Muscle of arm (tissue), 12 donors: ENCODE measurements around the gene CLEC10A. TPM values are rescaled to one million over a fixed set of nuclear protein-coding genes. Genes with fewer than 3 reads are reported as not detected.
"Not testable (repeated sequence)": the region's sequence is repeated elsewhere in the genome, so short reads cannot be mapped to it uniquely, and the experiment has no call there.

Source experiments
- DNase-seq: peaks from one replicate; pipeline ENCODE4 v3.0.0-alpha.2; 2013
- polyA plus RNA-seq, 12 donors: library from polyadenylated mRNA; unstranded; fragments of 120-200 nt; gene quantifications; one replicate each; pipeline ENCODE4 v1.2.1, GENCODE V29; 2013; ENCODE audit not compliant: insufficient read length in 12 of 12

Gene CLEC10A
- polyA plus RNA-seq, 12 donors = 1.1 to 4.4 (median 1.5) TPM; not detected in 2

- no peak for DNase-seq
These were observed 2.0 kb downstream of the CLEC10A start for GRCh38 chr17:7077911-7078546.

DNA sequence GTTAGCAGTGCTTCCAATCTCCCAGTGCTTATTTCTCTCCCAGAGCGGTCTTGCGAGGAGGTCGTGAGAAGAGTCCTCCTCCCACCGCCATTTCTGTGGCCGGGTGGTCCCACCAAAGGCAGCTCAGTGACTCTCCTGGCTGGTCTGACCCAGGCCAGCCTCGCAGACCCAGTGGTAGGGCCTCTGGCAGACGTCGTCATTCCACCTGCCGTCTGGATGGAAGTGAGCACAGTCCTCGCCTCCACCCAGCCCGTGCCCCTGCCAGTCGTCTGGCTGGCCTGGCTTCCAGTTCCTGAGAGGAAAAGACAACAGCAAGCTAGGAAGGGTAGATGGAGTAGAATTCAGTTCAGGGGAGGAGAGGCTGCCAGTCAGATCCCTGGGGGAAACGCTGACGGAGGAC is 5.1 kb downstream of the CLEC10A start:
- no peak for DNase-seq

- no peak for DNase-seq
These were observed 7.6 kb downstream of the CLEC10A start for GRCh38 chr17:7072406-7072805.

DNA sequence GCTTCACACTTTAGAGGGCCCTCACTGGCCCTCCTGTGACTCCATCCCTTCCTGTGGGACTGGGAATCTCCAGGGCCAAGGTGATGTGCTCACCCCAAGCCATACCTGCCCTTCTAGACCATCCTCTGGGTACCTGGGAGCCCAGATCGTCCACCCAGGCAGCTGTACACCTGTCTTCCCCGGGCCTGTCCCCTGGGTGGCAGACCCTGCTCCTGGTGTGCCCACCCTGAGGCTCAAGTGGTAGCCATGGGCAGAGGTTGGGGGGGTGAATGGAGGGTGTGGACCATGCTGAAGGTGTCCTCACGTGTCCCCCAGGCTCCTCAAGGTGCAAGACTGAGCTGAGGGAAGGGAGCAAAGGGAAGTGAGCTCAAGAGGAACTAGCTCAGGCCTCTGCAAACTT is 9.3 kb downstream of the CLEC10A start:
- no peak for DNase-seq

DNA sequence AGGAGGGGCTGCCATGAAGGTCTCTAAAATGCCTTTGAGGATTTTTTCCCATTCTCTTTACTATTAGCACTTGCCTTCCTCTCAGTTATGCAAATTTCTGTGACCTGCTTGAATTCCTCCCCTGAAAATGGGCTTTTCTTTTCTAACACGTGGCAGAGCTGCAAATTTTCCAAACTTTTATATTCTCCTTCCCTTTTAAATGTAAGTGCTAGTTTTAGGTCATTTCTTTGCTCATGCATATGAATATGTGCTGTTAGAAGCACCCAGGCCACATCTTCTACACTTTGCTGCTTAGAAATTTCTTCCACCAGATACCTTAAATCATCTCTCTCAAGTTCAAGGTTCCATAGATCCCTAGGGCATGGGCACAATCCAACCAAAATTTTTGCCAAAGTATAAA is 11.8 kb downstream of the CLEC10A start:
- DNase-seq = no peak

DNA sequence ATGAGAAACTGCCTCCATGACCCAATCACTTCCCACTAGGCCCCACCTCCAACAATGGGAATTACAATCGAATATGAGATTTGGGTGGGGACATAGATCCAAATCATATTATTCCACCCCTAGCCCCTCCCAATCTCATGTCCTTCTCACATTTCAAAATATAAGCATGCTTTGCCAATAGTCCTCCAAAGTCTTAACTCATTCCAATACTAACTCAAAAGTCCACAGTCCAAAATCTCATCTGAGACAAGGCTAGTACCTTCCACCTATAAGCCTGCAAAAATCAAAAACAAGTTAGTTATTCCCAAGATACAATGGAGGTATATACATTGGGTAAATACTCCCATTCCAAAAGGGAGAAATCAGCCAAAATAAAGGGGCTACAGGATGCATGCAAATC is 12.9 kb downstream of the CLEC10A start:
- DNase-seq = no peak

DNA sequence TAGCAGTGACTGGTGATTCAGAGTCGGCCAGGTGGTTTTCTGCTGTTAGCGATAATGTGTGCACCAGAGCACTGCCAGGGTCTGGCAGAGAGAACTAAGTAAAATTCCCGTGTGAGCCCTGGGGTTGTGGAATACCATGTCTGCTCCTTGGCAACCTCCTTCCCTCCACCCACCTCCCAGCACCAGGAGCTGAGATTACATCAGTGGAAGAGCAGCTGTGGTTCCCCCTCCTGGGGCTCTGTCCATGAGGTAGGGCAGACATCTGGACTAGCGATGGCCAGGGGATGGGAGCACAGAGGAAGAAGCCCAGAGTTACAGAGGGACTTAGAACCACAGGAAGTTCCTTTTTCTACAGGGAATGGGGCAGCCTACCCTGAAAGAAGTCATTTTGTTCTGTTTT is 15.8 kb downstream of the CLEC10A start:
- no peak for DNase-seq

DNA sequence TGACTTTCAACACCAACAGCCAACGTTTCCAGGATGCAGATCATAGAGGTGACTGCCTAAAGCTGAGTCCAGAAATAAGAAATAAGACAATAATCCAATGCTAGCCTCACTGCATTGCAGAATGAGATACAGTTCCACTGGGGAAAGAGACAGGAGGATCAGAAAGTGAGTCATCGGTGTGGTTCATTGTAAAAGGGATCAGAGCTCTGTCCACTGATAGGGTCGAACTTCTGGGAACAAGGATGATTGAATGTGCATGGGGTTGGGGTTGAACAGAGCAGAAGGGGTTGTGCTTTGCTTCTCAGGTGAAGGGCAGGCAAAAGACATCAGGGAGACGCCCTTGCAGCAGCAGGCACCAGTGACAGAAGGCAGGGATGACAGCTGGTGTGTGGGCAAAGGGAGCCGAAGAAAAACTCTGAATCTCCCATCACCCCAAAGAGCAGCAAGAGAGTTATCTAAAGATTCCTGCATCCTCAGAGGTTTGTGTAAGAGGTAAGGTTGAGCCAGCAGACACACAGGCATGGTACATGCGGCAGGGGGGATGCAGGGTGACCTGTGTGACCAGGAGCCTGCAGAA is 16.4 kb downstream of the CLEC10A start:
- DNase-seq = no peak

DNA sequence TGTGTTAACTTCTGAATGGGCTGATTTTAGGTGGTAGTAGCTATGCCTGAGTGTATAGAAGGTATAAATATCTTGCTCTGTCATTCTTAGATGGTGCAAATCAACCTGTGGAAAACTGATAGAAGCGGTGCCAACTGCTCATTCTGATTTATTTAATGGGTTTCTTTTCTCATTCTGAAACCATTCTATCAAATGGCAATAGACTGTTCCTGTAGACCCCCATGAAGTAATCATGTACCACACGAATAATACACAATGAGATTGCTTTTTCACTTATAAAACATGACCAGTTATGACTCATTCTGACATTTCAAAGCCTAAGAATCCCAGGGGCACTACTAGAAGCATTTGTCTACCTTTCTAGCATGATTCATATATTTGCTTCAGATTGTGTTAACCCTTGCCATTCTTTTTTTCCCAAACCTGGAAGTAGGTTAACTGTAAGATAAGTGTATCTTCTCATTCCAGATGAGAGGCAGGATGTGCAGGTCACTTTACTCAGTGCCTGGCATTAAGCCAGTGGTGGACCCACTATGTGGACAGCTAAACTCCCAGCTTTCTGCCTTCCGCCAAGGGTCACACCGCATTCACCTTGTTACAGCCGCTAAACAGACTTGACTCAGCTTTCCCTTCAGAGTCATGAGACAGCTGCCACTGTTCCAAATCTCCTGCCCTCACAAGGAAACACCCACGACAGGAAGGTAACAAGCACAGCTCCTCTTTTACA is 19.7 kb downstream of the CLEC10A start:
- no peak for DNase-seq

DNA sequence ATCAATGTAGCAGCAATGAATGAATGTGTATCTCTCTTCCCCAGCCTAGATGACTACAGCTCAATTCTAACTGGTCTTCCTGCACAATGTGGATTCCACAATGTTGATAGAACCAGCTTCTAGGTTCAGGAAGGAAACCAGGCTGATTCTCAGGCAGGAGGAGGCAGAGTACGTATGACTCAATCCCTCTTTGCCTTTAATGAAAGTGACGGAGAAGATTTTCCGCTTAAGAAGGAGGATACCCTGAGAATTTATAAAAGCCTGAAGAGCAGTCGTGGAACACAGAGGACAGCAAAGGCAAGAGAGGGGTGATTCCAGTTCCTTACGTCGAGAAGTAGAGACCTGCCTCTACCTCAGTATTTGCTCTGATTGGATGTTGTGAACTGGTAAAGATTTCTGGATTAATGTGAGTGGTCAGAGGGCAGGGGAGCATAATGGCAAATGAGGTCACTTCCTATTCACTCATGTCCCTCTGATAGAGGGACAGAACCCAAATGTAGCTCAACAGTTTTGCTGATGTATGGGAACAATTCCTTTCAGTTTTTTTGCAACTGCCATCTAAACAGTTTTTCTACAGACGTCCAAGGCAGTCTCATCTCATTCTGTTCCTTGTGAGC is 21.1 kb downstream of the CLEC10A start:
- DNase-seq = no peak

- no peak for DNase-seq
These were observed 23.7 kb downstream of the CLEC10A start for GRCh38 chr17:7056386-7056785.

GRCh38 chr17:7050583-7050982 is 29.5 kb downstream of the CLEC10A start:
- DNase-seq = not testable (repeated sequence)

DNA sequence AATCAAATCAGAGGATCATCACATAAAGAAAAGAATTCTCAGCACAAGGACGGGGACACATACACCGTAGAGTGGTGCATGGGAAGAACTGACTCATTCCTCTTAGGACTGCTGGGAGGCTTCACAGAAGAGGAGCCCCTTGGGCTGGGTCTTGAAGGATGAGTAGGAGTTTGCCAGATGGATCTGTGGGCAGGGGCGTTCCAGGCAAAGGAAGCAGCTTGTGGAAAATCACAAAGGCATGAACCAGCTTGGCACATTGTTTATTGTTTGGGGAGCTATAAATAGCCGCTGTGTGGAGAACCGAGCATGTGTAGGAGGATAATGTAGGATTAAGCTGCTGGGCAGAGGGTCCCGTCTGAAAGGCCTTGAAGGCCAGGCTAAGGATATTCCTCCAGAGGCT is 31.1 kb downstream of the CLEC10A start:
- no peak for DNase-seq

- DNase-seq = no peak
These were observed 32.5 kb downstream of the CLEC10A start for GRCh38 chr17:7047566-7047965.

DNA sequence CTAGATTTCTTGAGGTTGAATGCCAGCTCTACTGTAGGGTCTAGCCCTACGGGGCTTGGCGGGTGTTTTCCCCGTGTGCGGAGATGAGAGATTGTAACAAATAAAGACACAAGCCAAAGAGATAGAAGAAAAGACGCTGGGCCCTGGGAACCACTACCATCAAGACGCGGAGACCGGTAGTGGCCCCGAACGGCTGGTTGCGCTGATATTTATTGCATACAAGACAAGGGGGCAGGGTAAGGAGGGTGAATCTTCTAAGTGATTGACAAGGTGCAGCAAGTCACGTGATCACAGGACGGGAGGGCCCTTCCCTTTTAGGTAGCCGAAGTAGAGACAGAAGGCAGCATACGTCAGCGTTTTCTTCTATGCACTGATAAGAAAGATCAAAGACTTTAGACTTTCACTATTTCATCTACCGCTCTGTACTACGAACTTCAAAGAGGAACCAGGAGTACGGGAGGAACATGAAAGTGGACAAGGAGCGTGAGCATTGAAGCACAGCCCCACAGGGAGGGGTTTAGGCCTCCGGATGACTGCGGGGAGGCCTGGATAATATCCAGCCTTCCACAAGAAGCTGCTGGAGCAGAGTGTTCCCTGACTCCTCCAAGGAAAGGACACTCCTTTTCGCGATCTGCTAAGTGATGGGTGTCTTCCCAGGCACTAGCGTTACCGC is 33.2 kb downstream of the CLEC10A start:
- DNase-seq = not testable (repeated sequence)

DNA sequence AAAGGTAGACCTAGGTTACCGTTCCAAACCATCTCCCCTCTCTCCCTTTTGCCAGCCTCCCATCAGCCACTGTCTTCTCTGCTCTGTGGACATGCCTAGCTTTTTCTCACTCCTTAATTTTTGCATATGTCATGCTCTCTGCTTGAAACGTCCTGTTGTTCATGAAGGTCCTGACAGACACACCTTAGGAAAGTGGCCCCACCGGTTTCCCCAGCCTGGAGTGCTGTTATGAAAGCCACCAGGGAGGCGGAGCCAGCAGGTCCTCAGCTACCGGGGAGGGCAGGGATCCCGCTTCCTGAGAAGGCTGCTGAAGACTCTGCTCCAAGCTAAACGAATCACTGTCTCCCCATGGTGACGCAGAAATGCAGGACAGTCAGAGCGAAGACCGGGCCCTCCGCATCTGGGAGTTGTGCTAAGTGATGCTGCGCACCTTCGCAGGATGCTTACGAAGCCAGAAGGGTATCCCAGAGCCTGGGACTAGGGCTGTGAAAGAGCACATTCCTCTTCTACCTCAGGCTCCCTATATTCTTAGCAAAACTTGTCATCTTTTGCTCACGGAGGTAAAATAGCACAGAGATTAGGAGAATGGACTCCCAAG is 33.8 kb downstream of the CLEC10A start:
- no peak for DNase-seq

- peak; percentile 82 for DNase-seq
These were observed 34.4 kb downstream of the CLEC10A start for GRCh38 chr17:7045492-7046126.

DNA sequence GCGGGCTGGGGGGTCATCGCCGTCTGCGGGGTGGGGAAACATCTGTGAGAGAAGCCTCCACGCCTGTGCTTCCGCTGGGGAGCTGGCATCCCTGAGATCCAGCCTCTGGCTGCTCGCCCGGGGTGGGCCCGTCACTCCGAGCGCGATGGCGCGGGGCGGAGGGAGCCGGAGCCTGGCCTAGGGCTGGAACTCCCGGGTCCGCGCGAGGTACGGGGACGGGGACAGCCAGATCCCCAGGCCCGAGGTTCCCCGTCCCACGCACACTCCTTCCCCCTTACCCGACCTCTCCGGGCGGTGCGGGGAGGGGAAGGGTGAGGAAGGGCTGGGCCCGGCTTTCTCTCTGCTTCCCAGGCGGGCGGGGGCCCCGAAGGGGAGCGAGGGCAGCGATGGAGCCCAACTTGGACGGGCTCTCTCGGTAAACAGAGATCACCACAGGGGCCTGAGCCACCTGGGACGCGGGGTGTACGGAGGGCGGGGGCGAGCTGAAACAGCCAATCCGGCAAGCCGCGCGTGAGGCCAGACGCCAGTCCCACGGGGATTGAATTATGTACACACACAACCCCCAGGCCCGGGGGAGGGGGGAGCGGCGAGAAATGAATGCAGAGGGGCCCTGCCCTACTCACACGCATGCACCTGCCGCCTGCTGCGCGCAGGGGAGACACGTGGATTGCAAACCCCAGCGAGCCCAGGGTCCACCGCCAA is 36.4 kb downstream of the CLEC10A start, which contains the start of gene SLC16A11:
Gene SLC16A11 (minus strand): TSS at position 596 of the 702 bp plus-strand sequence. CDS start 579 bp downstream, at position 17.
- no peak for DNase-seq

GRCh38 chr17:7043182-7043496 is 36.9 kb downstream of the CLEC10A start:
- DNase-seq = no peak

DNA sequence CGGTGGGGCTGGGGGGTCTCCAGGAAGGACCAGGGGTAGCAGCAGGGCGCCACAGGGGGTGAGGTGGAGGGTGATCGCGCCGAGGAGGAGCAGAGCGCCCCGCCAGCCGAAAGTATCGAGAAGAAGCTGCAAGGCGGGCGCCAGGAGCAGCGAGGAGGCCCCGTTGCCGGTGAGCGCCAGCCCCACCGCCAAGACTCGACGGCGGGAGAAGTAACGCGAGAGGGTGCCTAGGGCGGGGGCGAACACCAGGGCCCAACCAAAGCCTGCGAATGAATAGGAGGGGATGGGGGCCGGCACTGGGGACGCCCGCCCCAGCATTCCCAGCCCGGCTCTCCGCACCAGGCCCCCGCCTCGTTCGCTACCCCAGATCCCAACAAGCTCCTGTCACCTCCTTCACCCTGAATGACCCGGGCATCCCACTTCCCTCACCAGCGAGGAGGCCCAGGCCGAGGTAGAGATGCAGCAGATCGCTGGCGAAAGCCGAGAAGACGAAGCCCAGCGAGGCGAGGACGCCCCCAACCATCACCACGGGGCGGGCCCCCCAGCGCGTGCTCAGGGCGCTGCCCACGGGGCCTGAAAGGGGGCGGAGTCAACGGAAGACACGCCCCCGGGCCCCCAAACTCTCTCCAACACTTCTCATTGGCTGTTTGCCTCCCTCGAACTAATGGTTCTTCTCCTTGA is 37.4 kb downstream of the CLEC10A start:
- DNase-seq = no peak
